GM12878 (cell line): ENCODE measurements around the gene UVSSA. TPM values are rescaled to one million over a fixed set of nuclear protein-coding genes. Genes with fewer than 3 reads are reported as not detected.

Experiments
- ATAC-seq: fragments of 200-7000 bp; cut with Tn5 transposase; 3 replicates; pipeline ENCODE4 v1.9.1; 2020; ENCODE audit warnings: mild to moderate bottlenecking, moderate library complexity
- BruUV-seq: library from RNA; stranded (reverse); fragments of 400-500 nt; replicated peaks from 2 replicates; lab custom pipeline; 2021; lab: Mats Ljungman, UMichigan
- CTCF ChIA-PET: fragments of 300-600 bp; sonication (Branson Sonifier 250); formaldehyde crosslinking; extraction: SDS; loops from one replicate; lab custom pipeline; 2021; ENCODE audit warnings: inconsistent platforms; lab: Yijun Ruan, JAX
- POLR2A ChIA-PET: fragments of 350-600 bp; formaldehyde crosslinking; extraction: SDS; loops from one replicate; lab custom pipeline; 2021; ENCODE audit warnings: inconsistent platforms; lab: Charles Lee
- RAD21 ChIA-PET: fragments of 300-600 bp; sonication (Branson Sonifier 250); formaldehyde crosslinking; loops from one replicate; lab custom pipeline; 2023; ENCODE audit warnings: antibody characterized with exemption; ENCODE audit not compliant: unreplicated experiment; lab: Charles Lee
- SMC1A ChIA-PET: fragments of 300-600 bp; sonication (Branson Sonifier 250); formaldehyde crosslinking; loops from one replicate; lab custom pipeline; 2023; ENCODE audit not compliant: unreplicated experiment, uncharacterized antibody; lab: Charles Lee
- DNase-seq: peaks from one replicate; pipeline ENCODE4 v3.0.0-alpha.2; 2011; ENCODE audit warnings: low read depth, low spot score
- FAIRE-seq: peaks from 3 replicates; lab custom pipeline; 2011; peaks lifted over from hg19 to GRCh38; lab: Jason Lieb, UNC
- H2AFZ ChIP-seq: 2 replicates; pipeline ENCODE4 v1.6.0; 2011; ENCODE audit warnings: low read depth, low read length, control low read depth; ENCODE audit not compliant: control insufficient read depth
- H3K27ac ChIP-seq: 2 replicates; pipeline ENCODE4 v1.5.1; 2011; ENCODE audit warnings: control low read depth; ENCODE audit not compliant: control insufficient read depth, insufficient read depth
- H3K27me3 ChIP-seq, 2 experiments: replicated peaks in 1 of 2; 2 replicates each; pipeline versions ENCODE4 v1.6.0 to v1.6.1; 2011; ENCODE audit warnings: low read length in 1 of 2; ENCODE audit not compliant: control insufficient read depth in 2 of 2, insufficient read depth in 2 of 2
- H3K36me3 ChIP-seq, 2 experiments: 2 replicates each; pipeline ENCODE4 v1.5.1; 2011; ENCODE audit warnings: low read length in 1 of 2; ENCODE audit not compliant: control insufficient read depth in 2 of 2, insufficient read depth in 2 of 2
- H3K4me1 ChIP-seq: 2 replicates; pipeline ENCODE4 v1.6.1; 2011; ENCODE audit warnings: mild to moderate bottlenecking, low read length, moderate library complexity, mixed read lengths; ENCODE audit not compliant: control insufficient read depth, insufficient read depth
- H3K4me2 ChIP-seq: 2 replicates; pipeline ENCODE4 v1.6.0; 2011; ENCODE audit warnings: control low read depth; ENCODE audit not compliant: control insufficient read depth, insufficient read depth
- H3K4me3 ChIP-seq: fragments of 200-600 bp; sonication (generic); 2 replicates; pipeline ENCODE4 v1.5.1; 2016
- H3K79me2 ChIP-seq: 2 replicates; pipeline ENCODE4 v1.6.0; 2011; ENCODE audit warnings: low read length; ENCODE audit not compliant: control insufficient read depth, insufficient read depth
- H3K9ac ChIP-seq: 2 replicates; pipeline ENCODE4 v1.8.0; 2011; ENCODE audit warnings: low read length, control low read depth, mixed read lengths; ENCODE audit not compliant: control insufficient read depth, insufficient read depth
- H3K9me3 ChIP-seq: replicated peaks from 3 replicates; pipeline ENCODE4 v1.5.1; 2011; ENCODE audit warnings: mild to moderate bottlenecking, low read length; ENCODE audit not compliant: control insufficient read depth, insufficient read depth
- H4K20me1 ChIP-seq: 2 replicates; pipeline ENCODE4 v1.6.0; 2011; ENCODE audit not compliant: control insufficient read depth, insufficient read depth
- ASH2L ChIP-seq: fragments of 300-600, 200-600 bp; sonication (generic); IDR thresholded peaks from 2 replicates; pipeline ENCODE4 v1.6.1; 2017; ENCODE audit warnings: low read depth, mild to moderate bottlenecking, borderline replicate concordance
- ATF7 ChIP-seq: fragments of 450-650 bp; IDR thresholded peaks from 2 replicates; pipeline ENCODE4 v1.6.1; 2016; ENCODE audit warnings: low read depth, mild to moderate bottlenecking
- CREM ChIP-seq: IDR thresholded peaks from 2 replicates; pipeline ENCODE4 v1.6.1; 2014; ENCODE audit warnings: antibody characterized with exemption, low read depth
- E2F8 ChIP-seq: fragments of 450-650 bp; IDR thresholded peaks from 2 replicates; pipeline ENCODE4 v1.6.1; 2018; ENCODE audit warnings: mild to moderate bottlenecking, low read depth, moderate library complexity; ENCODE audit not compliant: partially characterized antibody
- GATAD2B ChIP-seq: fragments of 450-650 bp; conservative IDR thresholded peaks from 2 replicates; pipeline ENCODE4 v1.6.1; 2017; ENCODE audit warnings: low read depth, mild to moderate bottlenecking, moderate library complexity
- LARP7 ChIP-seq: fragments of 450-650 bp; IDR thresholded peaks from 2 replicates; pipeline ENCODE4 v1.6.1; 2017; ENCODE audit warnings: mild to moderate bottlenecking
- NFYA ChIP-seq: IDR thresholded peaks from 2 replicates; pipeline ENCODE4 v1.6.1; 2011; ENCODE audit warnings: low read depth, mild to moderate bottlenecking, low read length, improper control_type of control experiment, borderline replicate concordance
- PAX5 ChIP-seq: IDR thresholded peaks from 2 replicates; pipeline ENCODE4 v1.6.1; 2011; ENCODE audit warnings: low read depth, low read length, borderline replicate concordance
- RELA ChIP-seq: fragments of 450-650 bp; IDR thresholded peaks from 2 replicates; pipeline ENCODE4 v1.8.0; 2014; ENCODE audit warnings: borderline replicate concordance; ENCODE audit not compliant: partially characterized antibody
- YY1 ChIP-seq: IDR thresholded peaks from 2 replicates; pipeline ENCODE4 v1.6.1; 2011; ENCODE audit warnings: low read depth, mild to moderate bottlenecking, low read length
- ZNF207 ChIP-seq: fragments of 450-650 bp; IDR thresholded peaks from 2 replicates; pipeline ENCODE4 v1.6.1; 2014; ENCODE audit warnings: antibody characterized with exemption, mild to moderate bottlenecking, borderline replicate concordance
- ZNF24 ChIP-seq: fragments of 450-650 bp; IDR thresholded peaks from 2 replicates; pipeline ENCODE4 v1.6.1; 2017; ENCODE audit warnings: antibody characterized with exemption, mild to moderate bottlenecking
- ZNF384 ChIP-seq: IDR thresholded peaks from 2 replicates; pipeline ENCODE4 v1.6.1; 2012; ENCODE audit warnings: low read depth, mild to moderate bottlenecking, low read length, improper control_type of control experiment, borderline replicate concordance
- WGBS: methylation state at CpG from one replicate; pipeline ENCODE4 v1.1.6; 2016; ENCODE audit warnings: low lambda C conversion rate; ENCODE audit not compliant: insufficient replicate concordance, insufficient coverage; ENCODE audit errors: missing lambda C conversion rate; 5-methylcytosine and 5-hydroxymethylcytosine counted together
- in situ Hi-C: fragments of 300-500 bp; cut with MboI; formaldehyde crosslinking; loops from 9 replicates; pipeline ENCODE4 v1.14.3; 2018; ENCODE audit warnings: mixed read lengths
- intact Hi-C: fragments of 100-400 bp; cut with micrococcal nuclease; formaldehyde crosslinking; loops from one replicate; pipeline ENCODE4 v1.14.2; 2022; ENCODE audit not compliant: unreplicated experiment
- polyA plus RNA-seq, 11 experiments: library from polyadenylated mRNA; depleted of rRNA in 4 of 11; unstranded in 6 of 11; stranded (reverse) in 5 of 11; fragments of >200 nt; fragmentation: Nextera tagmentation in 4 of 11; fragmentation: Illumina TruSeq in 1 of 11; extraction: Ambion mirVana in 4 of 11; extraction: Trizol in 1 of 11; gene quantifications; 1 replicate in 1 of 11; 2 replicates in 10 of 11; pipeline versions ENCODE4 v1.2.1 to v1.2.3, GENCODE V29; 2011 to 2016; ENCODE audit warnings: inconsistent platforms in 2 of 11, missing spikeins in 2 of 11, low read depth in 1 of 11
- total RNA-seq, 4 experiments: library from RNA; depleted of rRNA in 3 of 4; stranded (reverse); fragments of >200 nt in 3 of 4; fragmentation: Illumina TruSeq in 1 of 4; extraction: Trizol in 1 of 4; gene quantifications; 2 replicates each; pipeline versions ENCODE4 v1.2.1 to v1.2.3, GENCODE V29; 2013 to 2021
- TF ChIP-seq, protein P1 (sequence below): fragments of 450-650 bp; IDR thresholded peaks from 2 replicates; pipeline ENCODE4 v1.6.1; 2016; ENCODE audit warnings: mild to moderate bottlenecking
- TF ChIP-seq, protein P2 (sequence below): fragments of 150-350 bp; IDR thresholded peaks from 2 replicates; pipeline ENCODE4 v1.6.1; 2014; ENCODE audit warnings: mild to moderate bottlenecking, low read depth, low read length

The UVSSA gene
- total and polyA plus RNA-seq, 10 of the 15 experiments (the other 5 are each of a cell fraction or from before 2014, with no cell fraction given): 0.34 to 16.8 (median 3.6) TPM

- in situ Hi-C loops (loop anchor here (10.0 kb wide), 1 partner anchor 55 kb away; no protein-coding TSS in a partner anchor), intact Hi-C loops (no loop called here)
- no peaks in the 10 kb centered on the region for H3K4me1 ChIP-seq
- TF ChIP-seq ZNF207: no peak
- TF ChIP-seq ZNF384: no peak
- no peak for TF ChIP-seq ASH2L
- no peak for TF ChIP-seq NFYA
- TF ChIP-seq PAX5: no peak
- TF ChIP-seq, protein P1, sequence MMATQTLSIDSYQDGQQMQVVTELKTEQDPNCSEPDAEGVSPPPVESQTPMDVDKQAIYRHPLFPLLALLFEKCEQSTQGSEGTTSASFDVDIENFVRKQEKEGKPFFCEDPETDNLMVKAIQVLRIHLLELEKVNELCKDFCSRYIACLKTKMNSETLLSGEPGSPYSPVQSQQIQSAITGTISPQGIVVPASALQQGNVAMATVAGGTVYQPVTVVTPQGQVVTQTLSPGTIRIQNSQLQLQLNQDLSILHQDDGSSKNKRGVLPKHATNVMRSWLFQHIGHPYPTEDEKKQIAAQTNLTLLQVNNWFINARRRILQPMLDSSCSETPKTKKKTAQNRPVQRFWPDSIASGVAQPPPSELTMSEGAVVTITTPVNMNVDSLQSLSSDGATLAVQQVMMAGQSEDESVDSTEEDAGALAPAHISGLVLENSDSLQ: no peak
- no peak for TF ChIP-seq ATF7
- TF ChIP-seq, protein P2, sequence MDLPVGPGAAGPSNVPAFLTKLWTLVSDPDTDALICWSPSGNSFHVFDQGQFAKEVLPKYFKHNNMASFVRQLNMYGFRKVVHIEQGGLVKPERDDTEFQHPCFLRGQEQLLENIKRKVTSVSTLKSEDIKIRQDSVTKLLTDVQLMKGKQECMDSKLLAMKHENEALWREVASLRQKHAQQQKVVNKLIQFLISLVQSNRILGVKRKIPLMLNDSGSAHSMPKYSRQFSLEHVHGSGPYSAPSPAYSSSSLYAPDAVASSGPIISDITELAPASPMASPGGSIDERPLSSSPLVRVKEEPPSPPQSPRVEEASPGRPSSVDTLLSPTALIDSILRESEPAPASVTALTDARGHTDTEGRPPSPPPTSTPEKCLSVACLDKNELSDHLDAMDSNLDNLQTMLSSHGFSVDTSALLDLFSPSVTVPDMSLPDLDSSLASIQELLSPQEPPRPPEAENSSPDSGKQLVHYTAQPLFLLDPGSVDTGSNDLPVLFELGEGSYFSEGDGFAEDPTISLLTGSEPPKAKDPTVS: no peak
- TF ChIP-seq GATAD2B: no peak
- TF ChIP-seq YY1: no peak
- TF ChIP-seq LARP7: no peak
- TF ChIP-seq E2F8: no peak
- no peak for TF ChIP-seq RELA
- TF ChIP-seq ZNF24: no peak
- no peak for TF ChIP-seq CREM
- CTCF ChIA-PET: no interaction called here
- H3K9ac ChIP-seq: no peak overlapping the region
- RAD21 ChIA-PET: no interaction called here
- SMC1A ChIA-PET: no interaction called here
- no peaks in the 10 kb centered on the region for H4K20me1 ChIP-seq
- H3K27ac ChIP-seq: no peak overlapping the region
- no peak overlapping the region for H3K4me3 ChIP-seq
- no peaks in the 10 kb centered on the region for H3K36me3 ChIP-seq
- DNase-seq (no peak), FAIRE-seq (no peak), ATAC-seq (no peak)
- 57% methylated on average over 27 of the region's 27 CpGs for WGBS
- no peak overlapping the region for H2AFZ ChIP-seq
- BruUV-seq: no TSS peak
- POLR2A ChIA-PET: no interaction called here
- H3K27me3 ChIP-seq: no peaks in the 10 kb centered on the region
- no peaks in the 10 kb centered on the region for H3K79me2 ChIP-seq
- no peak overlapping the region for H3K4me2 ChIP-seq
- peaks cover 2% of the 10 kb centered on the region; the same call in 1 of the 3 replicates for H3K9me3 ChIP-seq
These were observed 62.8 kb downstream of the UVSSA start for GRCh38 chr4:1409491-1410425.
